Uterus (tissue), 2 donors: ENCODE results near the gene NFE2L2.

Source experiments
- CTCF ChIP-seq, 4 experiments: fragments of 200-600 bp in 2 of 4; fragments of 450-650 bp in 2 of 4; sonication (generic) in 2 of 4; IDR thresholded peaks; one replicate each; pipeline ENCODE4 v1.5.1; 2016 to 2019; ENCODE audit warnings: antibody characterized with exemption in 4 of 4, mild to moderate bottlenecking in 2 of 4, moderate library complexity in 1 of 4
- POLR2A ChIP-seq, 2 donors: fragments of 450-650 bp; IDR thresholded peaks; one replicate each; pipeline ENCODE4 v1.6.1; 2016; ENCODE audit warnings: antibody characterized with exemption in 2 of 2, mild to moderate bottlenecking in 1 of 2, moderate library complexity in 1 of 2

- TF ChIP-seq CTCF (IDR thresholded peaks at IDR 0.05) (no peak), POLR2A (IDR thresholded peaks at IDR 0.05) (peak in 1 of 2 donors; percentile 15)
Measured at GRCh38 chr2:177262092-177262491, 2.4 kb downstream of the NFE2L2 start.
